ENCODE data around the gene AP1G2. TPM values are rescaled to one million over a fixed set of nuclear protein-coding genes. Genes with fewer than 3 reads are reported as not detected.
A peak's percentile ranks its signal among the peaks of the same experiment; 100 is the strongest.

The AP1G2 gene
- total and polyA plus RNA-seq, 2 of the 13 experiments (the other 11 are each of a cell fraction or from before 2014, with no cell fraction given) = 96.9 to 611 TPM

DNA sequence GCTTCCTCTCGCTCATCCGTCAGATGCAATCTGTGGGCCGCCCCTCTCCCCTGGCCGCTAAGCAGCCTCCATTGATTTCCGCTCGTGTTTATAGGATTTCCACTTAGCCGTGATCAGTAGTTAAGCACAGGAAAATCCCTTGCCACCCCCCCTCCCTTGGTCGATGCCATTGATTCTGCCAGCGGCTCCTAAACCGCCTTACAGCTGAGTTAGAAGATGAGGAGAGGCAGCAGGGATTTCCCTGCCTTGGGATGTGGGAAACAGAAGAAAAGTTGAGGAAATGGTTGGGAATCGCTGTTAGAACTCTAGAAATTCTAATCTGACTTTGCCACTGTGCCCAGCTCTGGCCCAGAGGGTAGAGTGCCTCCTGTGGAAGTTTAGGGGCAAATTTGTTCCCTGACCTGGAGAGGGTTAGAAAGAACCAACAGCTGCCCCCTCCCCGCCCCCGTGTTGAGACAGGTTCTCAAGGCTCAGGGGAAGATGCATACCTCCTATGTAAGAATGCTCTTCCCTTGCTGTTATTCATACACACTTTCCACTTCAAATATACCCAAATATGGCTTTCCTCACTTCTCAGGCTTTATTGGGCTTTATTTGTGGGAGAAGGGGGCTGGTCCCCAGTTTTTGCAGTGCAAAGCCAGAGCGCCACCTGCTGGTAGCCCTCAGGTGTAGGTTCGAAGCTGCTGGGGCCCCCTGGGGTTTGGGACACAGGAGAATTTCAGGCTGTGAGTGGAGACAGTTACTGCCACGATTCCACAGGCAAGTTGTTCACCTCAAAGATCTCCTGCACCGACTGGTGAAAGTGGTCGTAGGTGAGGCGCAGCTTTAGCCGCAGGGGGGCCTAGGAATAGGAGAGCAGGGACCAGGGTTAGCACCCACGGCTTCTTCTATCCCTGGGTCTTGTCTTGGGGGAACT, 8.3 kb downstream of the AP1G2 start (continued):
- TF ChIP-seq ZNF576 (CRISPR knock-in tag; IDR thresholded peaks at IDR 0.05) (no peak), MTF1 (CRISPR knock-in tag; IDR thresholded peaks at IDR 0.05) (no peak), NAIF1 (CRISPR knock-in tag; IDR thresholded peaks at IDR 0.05; ENCODE audit: borderline replicate concordance) (peak; percentile 70; the same call in 1 of the 2 replicates), ZNF878 (CRISPR knock-in tag; IDR thresholded peaks at IDR 0.05) (no peak), SYNCRIP (IDR thresholded peaks at IDR 0.05; ENCODE audit: insufficient read depth, low read depth, low read length) (no peak), RNF2 (conservative IDR thresholded peaks at IDR 0.05; ENCODE audit: low read depth) (0 out of 2 replicates have a peak, but pooled peaks have one; percentile 25), ARID3A (IDR thresholded peaks at IDR 0.05; ENCODE audit: low read depth, low read length) (no peak), TIGD3 (CRISPR knock-in tag; IDR thresholded peaks at IDR 0.05; ENCODE audit: borderline replicate concordance) (0 out of 2 replicates have a peak, but pooled peaks have one; percentile 14), CAMTA2 (CRISPR knock-in tag; IDR thresholded peaks at IDR 0.05; ENCODE audit: borderline replicate concordance) (peak; percentile 82; the same call in 1 of the 2 replicates), IKZF1 (IDR thresholded peaks at IDR 0.05) (no peak), RAD21 (CRISPR knock-in tag; IDR thresholded peaks at IDR 0.05) (peak; percentile 95), RBFOX2 (IDR thresholded peaks at IDR 0.05; ENCODE audit: low read depth, low read length) (0 out of 2 replicates have a peak, but pooled peaks have one; percentile 2), ZNF207 (IDR thresholded peaks at IDR 0.05; ENCODE audit: borderline replicate concordance) (no peak), IKZF4 (CRISPR knock-in tag; IDR thresholded peaks at IDR 0.05; ENCODE audit: borderline replicate concordance, low read depth, not compliant biosample characterization) (no peak), ZNF138 (CRISPR knock-in tag; IDR thresholded peaks at IDR 0.05; ENCODE audit: low read depth) (peak; percentile 60; the same call in 1 of the 2 replicates), CBX2 (IDR thresholded peaks at IDR 0.05; ENCODE audit: low read depth, low read length) (no peak), CBX2 (CRISPR knock-in tag; IDR thresholded peaks at IDR 0.05; ENCODE audit: low read depth) (no peak), ATRX (CRISPR knock-in tag; IDR thresholded peaks at IDR 0.05; ENCODE audit: borderline replicate concordance) (peak; percentile 12; the same call in 1 of the 2 replicates), PRPF4 (IDR thresholded peaks at IDR 0.05; ENCODE audit: low read depth, low read length, poor library complexity, severe bottlenecking) (no peak)
- TF ChIP-seq, protein P1, sequence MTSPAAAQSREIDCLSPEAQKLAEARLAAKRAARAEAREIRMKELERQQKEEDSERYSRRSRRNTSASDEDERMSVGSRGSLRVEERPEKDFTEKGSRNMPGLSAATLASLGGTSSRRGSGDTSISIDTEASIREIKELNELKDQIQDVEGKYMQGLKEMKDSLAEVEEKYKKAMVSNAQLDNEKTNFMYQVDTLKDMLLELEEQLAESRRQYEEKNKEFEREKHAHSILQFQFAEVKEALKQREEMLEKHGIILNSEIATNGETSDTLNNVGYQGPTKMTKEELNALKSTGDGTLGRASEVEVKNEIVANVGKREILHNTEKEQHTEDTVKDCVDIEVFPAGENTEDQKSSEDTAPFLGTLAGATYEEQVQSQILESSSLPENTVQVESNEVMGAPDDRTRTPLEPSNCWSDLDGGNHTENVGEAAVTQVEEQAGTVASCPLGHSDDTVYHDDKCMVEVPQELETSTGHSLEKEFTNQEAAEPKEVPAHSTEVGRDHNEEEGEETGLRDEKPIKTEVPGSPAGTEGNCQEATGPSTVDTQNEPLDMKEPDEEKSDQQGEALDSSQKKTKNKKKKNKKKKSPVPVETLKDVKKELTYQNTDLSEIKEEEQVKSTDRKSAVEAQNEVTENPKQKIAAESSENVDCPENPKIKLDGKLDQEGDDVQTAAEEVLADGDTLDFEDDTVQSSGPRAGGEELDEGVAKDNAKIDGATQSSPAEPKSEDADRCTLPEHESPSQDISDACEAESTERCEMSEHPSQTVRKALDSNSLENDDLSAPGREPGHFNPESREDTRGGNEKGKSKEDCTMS (CRISPR knock-in tag; conservative IDR thresholded peaks at IDR 0.05) = peak; percentile 76; the same call in 1 of the 2 replicates
